Neuronal stem cell (in vitro differentiated cells): ENCODE measurements around the gene SAYSD1.

ENCODE experiments used
- DNase-seq: peaks from one replicate; pipeline ENCODE4 v3.0.0-alpha.2; 2013; ENCODE audit warnings: low spot score
- H2AFZ ChIP-seq: one replicate; pipeline ENCODE4 v1.6.1; 2013; ENCODE audit warnings: mild to moderate bottlenecking, low read length, inconsistent platforms
- H2AK5ac ChIP-seq: 2 replicates; pipeline ENCODE4 v1.6.1; 2013; ENCODE audit warnings: low read depth, mild to moderate bottlenecking, inconsistent platforms, low read length, moderate library complexity, mixed read lengths
- H2BK120ac ChIP-seq: 2 replicates; pipeline ENCODE4 v1.6.1; 2013; ENCODE audit warnings: low read depth, mild to moderate bottlenecking, inconsistent platforms, low read length, moderate library complexity, mixed read lengths
- H2BK12ac ChIP-seq: one replicate; pipeline ENCODE4 v1.6.1; 2013; ENCODE audit warnings: low read length, inconsistent platforms
- H2BK15ac ChIP-seq: 2 replicates; pipeline ENCODE4 v1.6.1; 2013; ENCODE audit warnings: mild to moderate bottlenecking, low read length, inconsistent platforms, mixed read lengths
- H2BK5ac ChIP-seq: one replicate; pipeline ENCODE4 v1.6.1; 2013; ENCODE audit warnings: inconsistent platforms, mild to moderate bottlenecking, low read length, moderate library complexity
- H3K14ac ChIP-seq: one replicate; pipeline ENCODE4 v1.6.1; 2013; ENCODE audit warnings: low read length, inconsistent platforms
- H3K18ac ChIP-seq: 2 replicates; pipeline ENCODE4 v1.6.1; 2013; ENCODE audit warnings: low read length, inconsistent platforms
- H3K23ac ChIP-seq: 2 replicates; pipeline ENCODE4 v1.6.1; 2013; ENCODE audit warnings: low read depth, mild to moderate bottlenecking, mixed read lengths, low read length, inconsistent platforms; ENCODE audit not compliant: poor library complexity
- H3K27ac ChIP-seq: replicated peaks from 3 replicates; pipeline ENCODE4 v1.5.1; 2013; ENCODE audit warnings: low read length, inconsistent platforms
- H3K27me3 ChIP-seq, 3 experiments: 2 replicates each; pipeline ENCODE4 v1.6.1; 2013; ENCODE audit warnings: low read length in 3 of 3, mild to moderate bottlenecking in 2 of 3, inconsistent platforms in 1 of 3, low read depth in 1 of 3, mixed read lengths in 1 of 3, moderate library complexity in 1 of 3; ENCODE audit not compliant: control insufficient read depth in 3 of 3, insufficient read depth in 3 of 3
- H3K36me3 ChIP-seq, 2 donors: replicated peaks in 1 of 2; 2 replicates each; pipeline ENCODE4 v1.6.1; 2013; ENCODE audit warnings: low read length in 2 of 2; ENCODE audit not compliant: control insufficient read depth in 2 of 2, insufficient read depth in 2 of 2
- H3K4ac ChIP-seq: 2 replicates; pipeline ENCODE4 v1.6.1; 2013; ENCODE audit warnings: inconsistent platforms, mild to moderate bottlenecking, low read length, moderate library complexity
- H3K4me1 ChIP-seq, 2 donors: 1 replicate in 1 of 2; 2 replicates in 1 of 2; pipeline ENCODE4 v1.6.1; 2013; ENCODE audit warnings: low read length in 2 of 2, low read depth in 1 of 2; ENCODE audit not compliant: control insufficient read depth in 2 of 2, insufficient read depth in 1 of 2
- H3K4me2 ChIP-seq: one replicate; pipeline ENCODE4 v1.6.1; 2013; ENCODE audit warnings: mild to moderate bottlenecking, low read length, inconsistent platforms; ENCODE audit not compliant: insufficient read depth, poor library complexity, severe bottlenecking
- H3K4me3 ChIP-seq, 2 donors: 2 replicates each; pipeline ENCODE4 v1.5.1; 2013; ENCODE audit warnings: low read length in 2 of 2, mild to moderate bottlenecking in 2 of 2, inconsistent platforms in 1 of 2, moderate library complexity in 1 of 2
- H3K79me1 ChIP-seq: one replicate; pipeline ENCODE4 v1.6.1; 2013; ENCODE audit warnings: low read depth, mild to moderate bottlenecking, inconsistent platforms, low read length, moderate library complexity
- H3K9ac ChIP-seq: one replicate; pipeline ENCODE4 v1.6.1; 2013; ENCODE audit warnings: mild to moderate bottlenecking, low read depth, low read length, inconsistent platforms; ENCODE audit not compliant: poor library complexity
- H3K9me3 ChIP-seq, 2 donors: replicated peaks in 1 of 2; 2 replicates each; pipeline versions ENCODE3 to v1.6.1; 2013; ENCODE audit warnings: low read length in 2 of 2, mild to moderate bottlenecking in 2 of 2, inconsistent platforms in 1 of 2, low read depth in 1 of 2, mixed read lengths in 1 of 2, moderate library complexity in 1 of 2; ENCODE audit not compliant: control insufficient read depth in 2 of 2, insufficient read depth in 1 of 2
- H4K8ac ChIP-seq: one replicate; pipeline ENCODE4 v1.6.1; 2013; ENCODE audit warnings: low read depth, mild to moderate bottlenecking, inconsistent platforms, low read length, moderate library complexity
- H4K91ac ChIP-seq: one replicate; pipeline ENCODE4 v1.6.1; 2013; ENCODE audit warnings: low read length, low read depth, mild to moderate bottlenecking, inconsistent platforms; ENCODE audit not compliant: poor library complexity
- WGBS, 2 donors: extraction: QIAGEN DNeasy Blood & Tissue Kit; methylation state at CpG; one replicate each; pipeline ENCODE4 v1.1.7; 2013; ENCODE audit warnings: missing lambda C conversion rate in 2 of 2, mixed read lengths in 1 of 2; ENCODE audit not compliant: insufficient read length in 2 of 2, insufficient replicate concordance in 1 of 2; ENCODE audit errors: extremely low coverage in 2 of 2; 5-methylcytosine and 5-hydroxymethylcytosine counted together

SAYSD1 gene

DNA sequence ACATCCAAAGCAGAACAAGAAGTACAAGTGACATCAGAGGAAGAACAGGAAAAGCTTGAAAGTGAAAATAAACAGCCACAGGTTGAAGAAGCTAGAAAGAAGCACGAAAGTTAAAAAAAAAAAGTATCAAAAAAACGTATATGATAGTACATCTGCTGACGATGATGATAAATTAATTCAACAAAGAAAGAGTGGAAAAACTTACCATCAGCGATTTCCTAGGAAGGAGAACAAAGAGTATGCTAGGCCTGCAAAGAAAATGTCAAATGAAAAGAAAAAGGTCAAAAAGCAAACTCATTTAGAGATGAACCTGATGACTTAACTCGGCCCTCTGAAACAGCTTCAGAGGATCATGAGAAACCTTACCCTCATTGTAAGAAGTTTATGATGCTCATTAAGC, 3.7 kb downstream of the SAYSD1 start:
- Histone ChIP-seq H3K4me2 (no peak overlapping the region), H3K27me3 (peaks cover 0 to 8% (median 0%) of the 10 kb centered on the region in 3 experiments), H4K91ac (no peak overlapping the region), H3K36me3 (peaks cover 7 to 21% of the 10 kb centered on the region in 2 donors), H2BK12ac (no peak overlapping the region), H3K27ac (no peak overlapping the region), H2BK5ac (no peak overlapping the region), H3K4ac (no peak overlapping the region), H3K4me3 (no peak overlapping the region), H3K4me1 (peaks cover 2 to 4% of the 10 kb centered on the region in 2 donors), H2BK15ac (no peak overlapping the region), H3K79me1 (no peaks in the 10 kb centered on the region), H3K9me3 (no peaks in the 10 kb centered on the region), H4K8ac (no peak overlapping the region), H2BK120ac (no peak overlapping the region), H3K18ac (no peak overlapping the region), H2AK5ac (no peak overlapping the region), H3K9ac (no peak overlapping the region), H2AFZ (no peak overlapping the region), H3K14ac (no peak overlapping the region), H3K23ac (no peak overlapping the region)
- no peak for DNase-seq
- no CpG with 5 or more reads among the region's 5 CpGs for WGBS, 2 donors

GRCh38 chr6:39108041-39108839, 6.7 kb downstream of the SAYSD1 start:
- H3K4me1 ChIP-seq = no peaks in the 10 kb centered on the region
- H3K23ac ChIP-seq = no peak overlapping the region
- H2AFZ ChIP-seq = no peak overlapping the region
- WGBS, 2 donors = no CpG with 5 or more reads among the region's 7 CpGs
- no peak overlapping the region for H2BK12ac ChIP-seq
- no peak for DNase-seq
- no peak overlapping the region for H2BK5ac ChIP-seq
- no peak overlapping the region for H3K4ac ChIP-seq
- no peak overlapping the region for H3K4me3 ChIP-seq
- H3K4me2 ChIP-seq = no peak overlapping the region
- H2BK15ac ChIP-seq = no peak overlapping the region
- no peak overlapping the region for H3K9ac ChIP-seq
- H4K8ac ChIP-seq = no peak overlapping the region
- H3K18ac ChIP-seq = no peak overlapping the region
- H3K9me3 ChIP-seq = no peaks in the 10 kb centered on the region
- peaks cover 12 to 31% of the 10 kb centered on the region in 2 donors for H3K36me3 ChIP-seq
- no peaks in the 10 kb centered on the region for H3K79me1 ChIP-seq
- H4K91ac ChIP-seq = no peak overlapping the region
- no peak overlapping the region for H3K27ac ChIP-seq
- H2AK5ac ChIP-seq = no peak overlapping the region
- H3K14ac ChIP-seq = no peak overlapping the region
- H2BK120ac ChIP-seq = no peak overlapping the region
- H3K27me3 ChIP-seq = no peaks in the 10 kb centered on the region

- Histone ChIP-seq H3K14ac (no peak overlapping the region), H4K8ac (no peak overlapping the region), H3K9me3 (no peaks in the 10 kb centered on the region), H3K4ac (no peak overlapping the region), H2BK12ac (no peak overlapping the region), H3K23ac (no peak overlapping the region), H3K27me3 (no peaks in the 10 kb centered on the region), H3K18ac (no peak overlapping the region), H3K4me1 (no peaks in the 10 kb centered on the region), H3K4me2 (no peak overlapping the region), H2AK5ac (no peak overlapping the region), H3K36me3 (peaks cover 12 to 31% of the 10 kb centered on the region in 2 donors), H3K79me1 (no peaks in the 10 kb centered on the region), H2AFZ (no peak overlapping the region), H2BK5ac (no peak overlapping the region), H3K27ac (no peak overlapping the region), H3K9ac (no peak overlapping the region), H2BK120ac (no peak overlapping the region), H4K91ac (no peak overlapping the region), H2BK15ac (no peak overlapping the region), H3K4me3 (no peak overlapping the region)
- WGBS, 2 donors = no CpG with 5 or more reads among the region's 2 CpGs
- no peak for DNase-seq
Observed at GRCh38 chr6:39107641-39108040, 7.3 kb downstream of the SAYSD1 start.

DNA sequence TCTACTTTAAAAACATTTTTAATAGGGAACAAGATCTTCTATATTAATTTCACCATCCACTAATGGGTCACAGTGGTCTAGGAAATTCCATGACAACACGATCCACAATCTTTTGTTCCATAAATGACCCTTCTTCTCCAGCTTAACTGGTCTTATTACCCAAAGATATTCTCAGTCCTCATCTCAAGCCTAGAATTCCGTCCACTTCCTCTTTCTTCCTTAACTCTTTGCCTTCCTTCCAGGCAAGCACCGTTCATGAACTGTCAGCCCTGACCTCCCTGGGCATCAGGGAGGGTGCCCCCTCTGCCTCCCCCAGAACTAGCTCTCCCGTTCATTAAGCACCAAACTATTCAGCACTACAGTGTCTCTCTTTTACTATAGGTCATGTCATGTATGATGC, 8.0 kb downstream of the SAYSD1 start:
- H2BK15ac ChIP-seq = no peak overlapping the region
- no peak overlapping the region for H2AK5ac ChIP-seq
- no peak overlapping the region for H3K4me2 ChIP-seq
- H3K36me3 ChIP-seq = peaks cover 12 to 31% of the 10 kb centered on the region in 2 donors
- DNase-seq = no peak
- no peak overlapping the region for H2BK5ac ChIP-seq
- H3K18ac ChIP-seq = no peak overlapping the region
- H3K9me3 ChIP-seq = no peaks in the 10 kb centered on the region
- no peaks in the 10 kb centered on the region for H3K4me1 ChIP-seq
- H3K4me3 ChIP-seq = no peak overlapping the region
- H2AFZ ChIP-seq = no peak overlapping the region
- no peak overlapping the region for H3K4ac ChIP-seq
- no peak overlapping the region for H2BK120ac ChIP-seq
- no peak overlapping the region for H2BK12ac ChIP-seq
- WGBS, 2 donors = no CpG with 5 or more reads among the region's 4 CpGs
- no peak overlapping the region for H3K14ac ChIP-seq
- no peaks in the 10 kb centered on the region for H3K27me3 ChIP-seq
- H4K91ac ChIP-seq = no peak overlapping the region
- no peak overlapping the region for H3K23ac ChIP-seq
- H3K27ac ChIP-seq = no peak overlapping the region
- H4K8ac ChIP-seq = no peak overlapping the region
- no peaks in the 10 kb centered on the region for H3K79me1 ChIP-seq
- H3K9ac ChIP-seq = no peak overlapping the region
